Naive B cell (primary cell): ENCODE results near the gene SETD4. TPM values are rescaled to one million over a fixed set of nuclear protein-coding genes. Genes with fewer than 3 reads are reported as not detected.
A peak's percentile ranks its signal among the peaks of the same experiment; 100 is the strongest.

ENCODE experiments used
- ATAC-seq, 2 donors: fragments of 150-1000 bp; cut with Tn5 transposase; 2 replicates each; pipeline ENCODE4 v1.10.0; 2021; ENCODE audit warnings: low read depth in 2 of 2, mild to moderate bottlenecking in 2 of 2, moderate library complexity in 2 of 2
- DNase-seq: peaks from one replicate; pipeline ENCODE4 v3.0.0; 2022
- H3K27ac Mint-ChIP-seq, 6 donors: one replicate each; pipeline ENCODE4 v1.8.0; 2020 to 2022; ENCODE audit warnings: mild to moderate bottlenecking in 6 of 6, mixed read lengths in 6 of 6, moderate library complexity in 5 of 6, inconsistent platforms in 2 of 6
- H3K27me3 Mint-ChIP-seq, 3 donors: one replicate each; pipeline ENCODE4 v1.8.0; 2021 to 2022; ENCODE audit warnings: mixed read lengths in 3 of 3, mild to moderate bottlenecking in 1 of 3
- H3K36me3 Mint-ChIP-seq, 2 donors: one replicate each; pipeline ENCODE4 v1.8.0; 2020 to 2022; ENCODE audit warnings: mixed read lengths in 2 of 2, inconsistent platforms in 1 of 2, mild to moderate bottlenecking in 1 of 2
- H3K4me1 Mint-ChIP-seq, 3 donors: one replicate each; pipeline ENCODE4 v1.8.0; 2020 to 2022; ENCODE audit warnings: mixed read lengths in 3 of 3, inconsistent platforms in 1 of 3, mild to moderate bottlenecking in 1 of 3, moderate library complexity in 1 of 3
- H3K4me3 Mint-ChIP-seq, 8 donors: one replicate each; pipeline ENCODE4 v1.8.0; 2020 to 2022; ENCODE audit warnings: mild to moderate bottlenecking in 8 of 8, mixed read lengths in 8 of 8, moderate library complexity in 8 of 8, inconsistent platforms in 2 of 8
- H3K9me3 Mint-ChIP-seq, 7 donors: one replicate each; pipeline ENCODE4 v1.8.0; 2020 to 2022; ENCODE audit warnings: mixed read lengths in 7 of 7, mild to moderate bottlenecking in 5 of 7, inconsistent platforms in 2 of 7, moderate library complexity in 1 of 7
- polyA plus RNA-seq, 6 donors: library from polyadenylated mRNA; unstranded; fragments of 300-500 nt; fragmentation: Illumina TruSeq; gene quantifications; one replicate each; pipeline ENCODE4 v1.2.3, GENCODE V29; 2021; ENCODE audit warnings: low read depth in 6 of 6

Gene SETD4
- polyA plus RNA-seq, 6 donors from 2014 or later = 6.5 to 15.1 (median 9.7) TPM

- H3K4me1 Mint-ChIP-seq = no peaks in the 10 kb centered on the region
- DNase-seq = no peak
- no peak overlapping the region for H3K4me3 Mint-ChIP-seq
- no peak for ATAC-seq
- H3K9me3 Mint-ChIP-seq = peaks cover 0 to 3% (median 0%) of the 10 kb centered on the region in 7 donors
- no peaks in the 10 kb centered on the region for H3K36me3 Mint-ChIP-seq
- peaks cover 0 to 16% (median 12%) of the 10 kb centered on the region in 3 donors for H3K27me3 Mint-ChIP-seq
- H3K27ac Mint-ChIP-seq = peak overlapping the region in 1 of 6 donors; percentile 37
Measured at GRCh38 chr21:36005879-36006400, 54.4 kb downstream of the SETD4 start.

- ATAC-seq (no peak), DNase-seq (no peak)
- Mint-ChIP-seq H3K9me3 (peaks cover 0 to 3% (median 0%) of the 10 kb centered on the region in 7 donors), H3K4me3 (no peak overlapping the region), H3K4me1 (no peaks in the 10 kb centered on the region), H3K27ac (no peak overlapping the region), H3K27me3 (peaks cover 6 to 21% (median 13%) of the 10 kb centered on the region in 3 donors), H3K36me3 (no peaks in the 10 kb centered on the region)
Measured at GRCh38 chr21:36005018-36005417, 55.3 kb downstream of the SETD4 start.

GRCh38 chr21:36004441-36004840, 55.9 kb downstream of the SETD4 start:
- ATAC-seq (no peak), DNase-seq (no peak)
- Mint-ChIP-seq H3K4me3 (no peak overlapping the region), H3K4me1 (no peaks in the 10 kb centered on the region), H3K27me3 (peaks cover 11 to 27% (median 14%) of the 10 kb centered on the region in 3 donors), H3K36me3 (no peaks in the 10 kb centered on the region), H3K9me3 (peaks cover 0 to 3% (median 0%) of the 10 kb centered on the region in 7 donors), H3K27ac (no peak overlapping the region)

- peaks cover 0 to 3% (median 0%) of the 10 kb centered on the region in 7 donors for H3K9me3 Mint-ChIP-seq
- DNase-seq (no peak), ATAC-seq (no peak)
- no peaks in the 10 kb centered on the region for H3K4me1 Mint-ChIP-seq
- H3K27ac Mint-ChIP-seq = no peak overlapping the region
- peaks cover 18 to 33% (median 19%) of the 10 kb centered on the region in 3 donors for H3K27me3 Mint-ChIP-seq
- H3K4me3 Mint-ChIP-seq = no peak overlapping the region
- no peaks in the 10 kb centered on the region for H3K36me3 Mint-ChIP-seq
Measured at GRCh38 chr21:36003776-36004175, 56.5 kb downstream of the SETD4 start.

- Mint-ChIP-seq H3K27ac (no peak overlapping the region), H3K27me3 (peaks cover 35 to 38% (median 36%) of the 10 kb centered on the region in 3 donors), H3K36me3 (no peaks in the 10 kb centered on the region), H3K4me1 (no peaks in the 10 kb centered on the region), H3K9me3 (peaks cover 0 to 2% (median 0%) of the 10 kb centered on the region in 7 donors), H3K4me3 (no peak overlapping the region)
- ATAC-seq = no peak
- no peak for DNase-seq
Measured at GRCh38 chr21:35996217-35996616, 64.1 kb downstream of the SETD4 start.

- Mint-ChIP-seq H3K9me3 (peaks cover 0 to 2% (median 0%) of the 10 kb centered on the region in 7 donors), H3K27ac (no peak overlapping the region), H3K27me3 (peaks cover 33 to 35% (median 34%) of the 10 kb centered on the region in 3 donors), H3K36me3 (no peaks in the 10 kb centered on the region), H3K4me1 (no peaks in the 10 kb centered on the region), H3K4me3 (no peak overlapping the region)
- no peak for ATAC-seq
- no peak for DNase-seq
Measured at GRCh38 chr21:35995522-35996088, 64.7 kb downstream of the SETD4 start.

- no peak overlapping the region for H3K27ac Mint-ChIP-seq
- no peaks in the 10 kb centered on the region for H3K4me1 Mint-ChIP-seq
- ATAC-seq (no peak), DNase-seq (no peak)
- H3K27me3 Mint-ChIP-seq = peaks cover 26 to 32% (median 31%) of the 10 kb centered on the region in 3 donors
- no peak overlapping the region for H3K4me3 Mint-ChIP-seq
- H3K9me3 Mint-ChIP-seq = peaks cover 0 to 2% (median 0%) of the 10 kb centered on the region in 7 donors
- no peaks in the 10 kb centered on the region for H3K36me3 Mint-ChIP-seq
Measured at GRCh38 chr21:35994613-35995012, 65.7 kb downstream of the SETD4 start.

GRCh38 chr21:35993875-35994490, 66.3 kb downstream of the SETD4 start:
- Mint-ChIP-seq H3K4me1 (no peaks in the 10 kb centered on the region), H3K27me3 (peaks cover 24 to 28% (median 25%) of the 10 kb centered on the region in 3 donors), H3K27ac (no peak overlapping the region), H3K9me3 (peaks cover 0 to 2% (median 0%) of the 10 kb centered on the region in 7 donors), H3K36me3 (no peaks in the 10 kb centered on the region), H3K4me3 (no peak overlapping the region)
- DNase-seq = no peak
- ATAC-seq = no peak

GRCh38 chr21:35991131-35991530, 69.2 kb downstream of the SETD4 start:
- Mint-ChIP-seq H3K27me3 (peaks cover 13 to 20% (median 15%) of the 10 kb centered on the region in 3 donors), H3K4me3 (no peak overlapping the region), H3K27ac (no peak overlapping the region), H3K9me3 (peaks cover 0 to 2% (median 0%) of the 10 kb centered on the region in 7 donors), H3K4me1 (no peaks in the 10 kb centered on the region), H3K36me3 (no peaks in the 10 kb centered on the region)
- DNase-seq (no peak), ATAC-seq (no peak)

- H3K9me3 Mint-ChIP-seq = peaks cover 0 to 2% (median 0%) of the 10 kb centered on the region in 7 donors
- H3K27me3 Mint-ChIP-seq = peaks cover 13 to 20% (median 15%) of the 10 kb centered on the region in 3 donors
- H3K4me1 Mint-ChIP-seq = no peaks in the 10 kb centered on the region
- no peak for DNase-seq
- ATAC-seq = no peak
- no peak overlapping the region for H3K4me3 Mint-ChIP-seq
- H3K27ac Mint-ChIP-seq = no peak overlapping the region
- H3K36me3 Mint-ChIP-seq = no peaks in the 10 kb centered on the region
Measured at GRCh38 chr21:35990609-35991008, 69.7 kb downstream of the SETD4 start.

GRCh38 chr21:35989138-35989735, 71.1 kb downstream of the SETD4 start:
- Mint-ChIP-seq H3K36me3 (no peaks in the 10 kb centered on the region), H3K9me3 (no peaks in the 10 kb centered on the region), H3K27me3 (peaks cover 15 to 24% (median 20%) of the 10 kb centered on the region in 3 donors), H3K4me1 (no peaks in the 10 kb centered on the region), H3K4me3 (no peak overlapping the region), H3K27ac (no peak overlapping the region)
- ATAC-seq (no peak), DNase-seq (no peak)

- ATAC-seq (no peak), DNase-seq (no peak)
- Mint-ChIP-seq H3K27ac (no peak overlapping the region), H3K36me3 (no peaks in the 10 kb centered on the region), H3K4me1 (no peaks in the 10 kb centered on the region), H3K27me3 (peaks cover 20 to 27% (median 21%) of the 10 kb centered on the region in 3 donors), H3K9me3 (no peaks in the 10 kb centered on the region), H3K4me3 (no peak overlapping the region)
Measured at GRCh38 chr21:35988416-35989137, 71.7 kb downstream of the SETD4 start.

- H3K27ac Mint-ChIP-seq = no peak overlapping the region
- H3K4me3 Mint-ChIP-seq = no peak overlapping the region
- no peak for DNase-seq
- no peaks in the 10 kb centered on the region for H3K36me3 Mint-ChIP-seq
- H3K9me3 Mint-ChIP-seq = no peaks in the 10 kb centered on the region
- H3K4me1 Mint-ChIP-seq = no peaks in the 10 kb centered on the region
- H3K27me3 Mint-ChIP-seq = peaks cover 21 to 38% (median 25%) of the 10 kb centered on the region in 3 donors
- ATAC-seq = no peak
Measured at GRCh38 chr21:35987475-35987874, 72.9 kb downstream of the SETD4 start.
